Activated B cell treated with CpG ODN at 0.5 μM for 24 hours (primary cell): ENCODE results near the gene CALU. TPM values are rescaled to one million over a fixed set of nuclear protein-coding genes. Genes with fewer than 3 reads are reported as not detected.

ENCODE experiments used
- ATAC-seq: fragments of 200-7000 bp; cut with Tn5 transposase; one replicate; pipeline ENCODE4 v1.10.0; 2021; ENCODE audit warnings: low read depth, mild to moderate bottlenecking, moderate library complexity
- CTCF ChIA-PET: fragments of 350-600 bp; sonication (Branson Sonifier 250); formaldehyde crosslinking; loops from one replicate; lab custom pipeline; 2021; ENCODE audit warnings: antibody characterized with exemption; lab: Charles Lee
- POLR2A ChIA-PET: fragments of 350-600 bp; sonication (Branson Sonifier 250); formaldehyde crosslinking; loops from one replicate; lab custom pipeline; 2021; ENCODE audit warnings: antibody characterized with exemption; lab: Charles Lee
- DNase-seq: peaks from one replicate; pipeline ENCODE4 v3.0.0; 2022
- H3K27ac Mint-ChIP-seq: one replicate; pipeline ENCODE4 v1.8.0; 2020; ENCODE audit warnings: mixed read lengths
- H3K27me3 Mint-ChIP-seq: one replicate; pipeline ENCODE4 v1.8.0; 2021; ENCODE audit warnings: mixed read lengths
- H3K36me3 Mint-ChIP-seq: one replicate; pipeline ENCODE4 v1.8.0; 2021; ENCODE audit warnings: low read depth, mixed read lengths
- H3K4me1 Mint-ChIP-seq: one replicate; pipeline ENCODE4 v1.8.0; 2021; ENCODE audit warnings: mixed read lengths
- H3K4me3 Mint-ChIP-seq: one replicate; pipeline ENCODE4 v1.8.0; 2020; ENCODE audit warnings: mild to moderate bottlenecking, mixed read lengths
- H3K9me3 Mint-ChIP-seq: one replicate; pipeline ENCODE4 v1.8.0; 2020; ENCODE audit warnings: mixed read lengths
- intact Hi-C: fragments of 100-400 bp; cut with micrococcal nuclease; formaldehyde crosslinking; loops from one replicate; pipeline ENCODE4 v1.15.1; 2024
- total RNA-seq: library from RNA; stranded (reverse); gene quantifications from 2 replicates; pipeline ENCODE4 v1.2.3, GENCODE V29; 2022
- TF ChIP-seq, protein P1 (sequence below): fragments of 200-600 bp; IDR thresholded peaks from one replicate; pipeline ENCODE4 v1.8.0; 2022; ENCODE audit warnings: antibody characterized with exemption, mild to moderate bottlenecking

CALU gene
- total RNA-seq, 1 donor from 2014 or later, result 15.4 TPM

GRCh38 chr7:128744366-128744905 lies 5.3 kb downstream of the CALU start:
- Mint-ChIP-seq H3K27ac (no peak overlapping the region), H3K9me3 (no peaks in the 10 kb centered on the region), H3K36me3 (peaks cover 29% of the 10 kb centered on the region), H3K4me1 (peaks cover 22% of the 10 kb centered on the region), H3K4me3 (no peak overlapping the region), H3K27me3 (no peaks in the 10 kb centered on the region)
- TF ChIP-seq, protein P1, sequence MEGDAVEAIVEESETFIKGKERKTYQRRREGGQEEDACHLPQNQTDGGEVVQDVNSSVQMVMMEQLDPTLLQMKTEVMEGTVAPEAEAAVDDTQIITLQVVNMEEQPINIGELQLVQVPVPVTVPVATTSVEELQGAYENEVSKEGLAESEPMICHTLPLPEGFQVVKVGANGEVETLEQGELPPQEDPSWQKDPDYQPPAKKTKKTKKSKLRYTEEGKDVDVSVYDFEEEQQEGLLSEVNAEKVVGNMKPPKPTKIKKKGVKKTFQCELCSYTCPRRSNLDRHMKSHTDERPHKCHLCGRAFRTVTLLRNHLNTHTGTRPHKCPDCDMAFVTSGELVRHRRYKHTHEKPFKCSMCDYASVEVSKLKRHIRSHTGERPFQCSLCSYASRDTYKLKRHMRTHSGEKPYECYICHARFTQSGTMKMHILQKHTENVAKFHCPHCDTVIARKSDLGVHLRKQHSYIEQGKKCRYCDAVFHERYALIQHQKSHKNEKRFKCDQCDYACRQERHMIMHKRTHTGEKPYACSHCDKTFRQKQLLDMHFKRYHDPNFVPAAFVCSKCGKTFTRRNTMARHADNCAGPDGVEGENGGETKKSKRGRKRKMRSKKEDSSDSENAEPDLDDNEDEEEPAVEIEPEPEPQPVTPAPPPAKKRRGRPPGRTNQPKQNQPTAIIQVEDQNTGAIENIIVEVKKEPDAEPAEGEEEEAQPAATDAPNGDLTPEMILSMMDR, result no peak
- no peak for ATAC-seq
- intact Hi-C loops, result no loop called here
- no peak for DNase-seq
- CTCF ChIA-PET, result no interaction called here
- POLR2A ChIA-PET, result no interaction called here

DNA sequence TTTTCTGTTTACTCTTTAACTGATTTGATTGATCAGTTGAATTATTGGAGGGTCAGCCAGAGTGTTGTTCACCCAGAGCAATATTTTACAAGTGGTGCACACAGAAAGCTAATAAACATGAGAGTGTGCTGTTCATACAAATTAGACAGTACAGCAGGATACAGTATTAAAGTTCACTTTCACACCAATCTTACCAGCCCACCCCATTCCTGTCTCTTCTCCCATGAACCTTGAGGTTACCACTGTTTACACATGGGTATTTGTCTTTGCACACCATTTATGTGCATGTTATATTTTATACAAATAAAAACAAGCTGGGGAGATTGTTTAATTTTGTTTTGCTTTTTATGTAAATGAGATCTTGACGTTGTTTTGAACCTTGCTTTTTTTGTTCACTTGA lies 6.5 kb downstream of the CALU start:
- intact Hi-C loops, result no loop called here
- POLR2A ChIA-PET, result no interaction called here
- no peak for DNase-seq
- ATAC-seq, result no peak
- Mint-ChIP-seq H3K27me3 (no peaks in the 10 kb centered on the region), H3K27ac (no peak overlapping the region), H3K4me3 (no peak overlapping the region), H3K9me3 (no peaks in the 10 kb centered on the region), H3K4me1 (peaks cover 14% of the 10 kb centered on the region), H3K36me3 (peaks cover 37% of the 10 kb centered on the region)
- TF ChIP-seq, protein P1, result no peak
- CTCF ChIA-PET, result no interaction called here

DNA sequence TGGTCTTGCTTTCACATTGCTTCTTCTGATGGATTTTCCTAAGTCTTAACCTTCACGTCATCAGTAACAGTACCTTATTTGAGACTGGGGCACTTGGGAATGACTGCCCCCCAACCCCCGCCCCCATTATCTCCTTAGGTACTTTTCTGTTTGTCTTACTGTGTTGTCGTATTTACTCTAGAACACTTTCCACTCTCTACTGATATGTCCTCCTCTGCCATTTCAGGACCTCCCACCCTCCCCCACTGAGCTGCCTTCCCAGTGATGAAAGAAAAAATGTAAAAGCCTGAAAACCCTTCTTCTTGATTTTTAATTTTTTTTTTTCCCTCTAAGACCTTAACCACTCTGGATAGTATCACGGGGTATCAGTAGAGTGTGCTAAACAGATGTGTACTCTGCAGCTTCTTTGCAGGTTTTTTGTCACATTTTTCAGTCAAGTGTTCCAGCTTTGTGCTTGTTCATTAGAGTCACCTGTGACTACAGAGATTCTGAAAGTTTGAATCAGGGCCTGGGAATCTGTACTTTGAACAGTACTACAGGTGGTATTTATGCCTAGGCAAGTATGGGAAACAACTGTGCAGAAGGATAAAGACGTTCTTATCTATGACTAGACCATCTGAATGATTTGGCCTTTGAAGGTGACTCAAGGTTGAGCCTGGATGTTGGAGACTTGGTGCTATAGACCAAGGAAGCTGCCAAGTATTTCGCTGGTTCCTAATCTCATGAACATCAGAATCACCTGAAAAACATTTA lies 8.3 kb downstream of the CALU start:
- DNase-seq (no peak), ATAC-seq (no peak)
- peaks cover 42% of the 10 kb centered on the region for H3K36me3 Mint-ChIP-seq
- TF ChIP-seq, protein P1, result no peak
- intact Hi-C loops, result no loop called here
- no peak overlapping the region for H3K4me3 Mint-ChIP-seq
- H3K9me3 Mint-ChIP-seq, result no peaks in the 10 kb centered on the region
- peaks cover 5% of the 10 kb centered on the region for H3K4me1 Mint-ChIP-seq
- no peaks in the 10 kb centered on the region for H3K27me3 Mint-ChIP-seq
- no peak overlapping the region for H3K27ac Mint-ChIP-seq
- ChIA-PET CTCF (interaction anchor here (1.2 kb wide), 1 partner anchor 8 kb away, joined by 3 read pairs; the partner anchor contains the start of gene CALU), POLR2A (interaction anchor here (0.6 kb wide), 1 partner anchor 241 kb away, joined by 5 read pairs; no protein-coding TSS in a partner anchor)

DNA sequence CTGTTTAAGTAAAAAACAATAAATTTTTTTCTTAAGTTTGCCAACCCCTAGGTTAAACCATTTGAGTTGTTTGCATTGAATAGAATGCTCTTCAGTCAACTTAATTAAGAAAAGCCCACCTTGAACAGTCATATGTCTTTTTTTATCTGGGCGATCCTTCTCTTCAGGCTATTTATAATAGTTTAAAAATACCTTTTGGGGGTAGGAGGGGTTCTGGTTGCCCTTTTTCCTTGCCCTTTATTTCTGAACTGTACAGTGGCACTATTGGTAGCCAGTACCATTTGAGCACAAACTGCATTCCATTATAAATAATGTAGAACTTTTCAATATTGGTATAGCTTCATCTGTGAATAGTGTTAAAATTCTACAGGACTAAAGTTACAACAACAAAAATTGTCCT lies 13.1 kb downstream of the CALU start:
- TF ChIP-seq, protein P1, result no peak
- ChIA-PET CTCF (no interaction called here), POLR2A (no interaction called here)
- Mint-ChIP-seq H3K4me1 (no peaks in the 10 kb centered on the region), H3K9me3 (no peaks in the 10 kb centered on the region), H3K36me3 (peaks cover 71% of the 10 kb centered on the region), H3K4me3 (no peak overlapping the region), H3K27me3 (no peaks in the 10 kb centered on the region), H3K27ac (no peak overlapping the region)
- no peak for ATAC-seq
- no peak for DNase-seq
- intact Hi-C loops, result no loop called here

DNA sequence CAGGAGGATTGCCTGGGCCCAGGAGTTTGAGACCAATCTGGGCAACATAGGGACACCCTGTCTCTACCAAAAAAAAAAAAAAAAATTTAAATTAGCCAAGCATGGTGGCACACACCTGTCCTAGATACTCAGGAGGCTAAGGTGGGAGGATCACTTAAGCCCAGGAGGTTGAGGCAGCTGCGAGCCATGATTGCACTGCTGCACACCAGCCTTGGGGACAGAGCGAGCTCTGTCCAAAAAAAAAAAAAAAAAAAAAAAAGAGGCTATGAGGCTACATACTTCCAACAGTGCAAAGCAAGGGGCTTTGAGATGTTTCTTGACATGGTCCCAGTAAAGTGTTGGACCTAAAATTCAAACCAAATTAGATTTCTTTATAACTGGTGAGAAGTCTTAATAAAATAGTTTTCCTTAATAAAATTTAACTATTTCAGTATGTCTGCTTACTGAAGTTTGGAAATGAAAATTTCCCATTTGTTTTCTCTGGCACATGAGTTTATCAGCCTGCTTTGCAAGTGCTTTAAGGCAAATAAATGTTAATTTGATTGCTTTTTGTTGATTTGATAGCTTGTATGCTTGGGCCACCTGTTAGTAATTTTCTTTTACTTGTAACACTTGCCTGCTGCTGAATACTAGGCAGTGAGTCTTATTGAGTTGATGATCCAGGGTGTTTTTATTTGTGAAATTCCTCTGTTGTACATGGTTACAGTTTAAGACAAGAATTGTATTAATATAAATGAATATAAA lies 16.1 kb downstream of the CALU start:
- H3K4me3 Mint-ChIP-seq, result no peak overlapping the region
- H3K36me3 Mint-ChIP-seq, result peaks cover 68% of the 10 kb centered on the region
- intact Hi-C loops, result no loop called here
- no peaks in the 10 kb centered on the region for H3K27me3 Mint-ChIP-seq
- TF ChIP-seq, protein P1, result no peak
- ChIA-PET CTCF (no interaction called here), POLR2A (no interaction called here)
- no peak overlapping the region for H3K27ac Mint-ChIP-seq
- no peak for ATAC-seq
- no peaks in the 10 kb centered on the region for H3K9me3 Mint-ChIP-seq
- H3K4me1 Mint-ChIP-seq, result no peaks in the 10 kb centered on the region
- DNase-seq, result no peak
